Head of caudate nucleus (tissue), 42 donors: ENCODE data around the gene SCAMP2.

Source experiments
- DNase-seq, 42 donors: peaks; one replicate each; pipeline versions ENCODE4 v3.0.0 to v3.0.0-alpha.2; 2020 to 2021; ENCODE audit warnings: mixed read lengths in 7 of 42
- intact Hi-C: fragments of 100-400 bp; cut with DNase I; formaldehyde crosslinking; loops from one replicate; pipeline ENCODE4 v1.15.0; 2022

Gene SCAMP2

GRCh38 chr15:74867466-74868038 is 5.6 kb downstream of the SCAMP2 start:
- intact Hi-C loops: no loop called here

GRCh38 chr15:74866090-74866489 is 7.1 kb downstream of the SCAMP2 start:
- DNase-seq: no peak
- intact Hi-C loops: no loop called here

More at GRCh38 chr15:74867466-74868038, 5.6 kb downstream of the SCAMP2 start:
- no peak for DNase-seq

- intact Hi-C loops: no loop called here
- no peak for DNase-seq
Measured at GRCh38 chr15:74865316-74865715, 7.8 kb downstream of the SCAMP2 start.

- intact Hi-C loops: no loop called here
- DNase-seq: no peak
Measured at GRCh38 chr15:74864296-74864695, 8.9 kb downstream of the SCAMP2 start.

DNA sequence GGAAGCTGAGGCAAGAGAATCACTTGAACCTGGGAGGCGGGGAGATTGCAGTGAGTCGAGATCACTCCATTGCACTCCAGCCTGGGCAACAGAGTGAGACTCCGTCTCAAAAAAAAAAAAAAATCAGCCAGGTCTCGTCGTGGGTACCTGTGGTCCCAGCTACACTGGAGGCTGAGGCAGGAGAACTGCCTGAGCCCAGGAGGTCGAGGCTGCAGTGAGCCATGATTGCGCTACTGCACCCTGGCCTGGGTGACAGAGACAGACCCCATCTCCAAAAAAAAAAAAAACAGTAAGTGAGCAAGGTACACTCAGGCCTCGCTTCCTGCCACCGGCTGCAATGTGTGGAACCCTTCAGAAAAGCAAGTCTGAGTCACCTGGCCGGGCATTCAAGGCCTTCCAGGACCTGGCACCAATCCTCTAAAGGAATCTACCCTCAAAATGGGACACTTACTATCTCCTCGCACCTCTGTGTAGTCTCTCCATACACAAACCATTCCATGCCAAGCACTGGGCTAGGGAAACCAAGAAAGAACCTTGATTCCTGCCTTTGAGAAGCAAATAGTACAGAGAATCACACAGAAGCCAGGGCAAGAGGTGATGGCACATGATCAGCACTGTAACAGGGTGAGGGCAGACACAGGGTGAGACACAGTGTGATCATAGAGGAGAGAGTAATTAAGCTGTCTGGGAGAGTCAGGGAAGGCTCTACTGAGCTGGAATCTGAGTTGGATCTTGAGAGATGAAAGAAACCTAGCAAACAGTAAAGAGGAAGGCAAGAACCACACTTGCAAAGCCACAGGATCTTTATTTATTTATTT is 9.7 kb downstream of the SCAMP2 start:
- intact Hi-C loops: no loop called here
- DNase-seq: no peak

DNA sequence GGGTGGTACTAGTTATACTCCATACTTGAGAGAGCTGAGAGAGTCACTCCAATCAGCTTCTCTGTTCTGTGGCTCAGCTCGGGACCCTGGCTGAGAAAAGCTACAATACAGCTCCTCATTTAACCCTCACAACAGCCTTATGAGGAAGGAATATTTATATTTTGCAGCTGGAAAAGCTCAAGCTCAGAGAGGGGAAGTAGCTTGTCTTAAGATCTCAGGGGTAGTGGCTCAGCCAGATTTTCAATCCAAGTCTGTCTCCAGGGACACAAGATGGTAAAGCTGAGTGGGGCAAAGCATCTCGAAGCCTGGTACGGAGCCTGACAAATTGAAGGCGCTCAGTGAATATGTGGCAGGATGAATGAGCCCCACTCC is 14.8 kb downstream of the SCAMP2 start:
- no peak for DNase-seq
- intact Hi-C loops: no loop called here

DNA sequence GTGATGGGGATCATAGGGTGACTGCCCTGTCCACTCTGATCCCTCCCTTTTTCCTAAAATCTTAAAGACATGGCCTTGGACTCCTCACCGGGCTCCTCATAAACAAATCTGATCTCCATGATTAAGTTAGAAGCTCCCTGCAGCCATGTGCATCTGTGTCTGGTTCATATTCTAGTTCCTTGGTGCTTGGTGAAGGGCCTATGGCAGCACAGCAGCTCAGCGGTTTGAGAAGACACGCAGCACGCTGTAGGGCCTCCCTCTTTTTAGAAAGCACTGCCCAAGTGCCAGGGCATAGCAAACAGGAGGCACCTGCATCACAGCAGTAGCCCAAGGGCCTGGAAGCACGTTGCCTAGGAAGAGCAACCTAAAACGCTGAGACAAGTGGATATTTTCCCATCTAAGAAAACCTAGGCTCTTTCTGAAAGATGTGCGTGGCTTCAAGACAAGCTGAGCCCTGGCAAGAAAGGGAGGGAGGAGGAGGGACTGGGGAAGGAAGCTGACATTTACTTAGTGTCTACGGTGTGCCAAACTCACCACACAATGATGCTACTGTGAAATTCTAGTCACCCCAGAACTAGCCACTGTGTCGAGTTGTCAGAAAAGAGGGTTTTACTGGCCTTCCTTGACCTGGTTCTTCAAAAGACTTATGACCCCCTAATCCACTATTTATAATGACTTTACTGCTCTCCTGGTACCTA is 15.3 kb downstream of the SCAMP2 start:
- intact Hi-C loops: no loop called here
- no peak for DNase-seq

- no peak for DNase-seq
- intact Hi-C loops: no loop called here
Measured at GRCh38 chr15:74857082-74857655, 16.0 kb downstream of the SCAMP2 start.

- intact Hi-C loops: no loop called here
- no peak for DNase-seq
Measured at GRCh38 chr15:74856537-74856936, 16.6 kb downstream of the SCAMP2 start.

GRCh38 chr15:74855857-74856256 is 17.3 kb downstream of the SCAMP2 start:
- DNase-seq: no peak
- intact Hi-C loops: no loop called here

GRCh38 chr15:74854453-74855022 is 18.6 kb downstream of the SCAMP2 start:
- intact Hi-C loops: no loop called here
- no peak for DNase-seq

DNA sequence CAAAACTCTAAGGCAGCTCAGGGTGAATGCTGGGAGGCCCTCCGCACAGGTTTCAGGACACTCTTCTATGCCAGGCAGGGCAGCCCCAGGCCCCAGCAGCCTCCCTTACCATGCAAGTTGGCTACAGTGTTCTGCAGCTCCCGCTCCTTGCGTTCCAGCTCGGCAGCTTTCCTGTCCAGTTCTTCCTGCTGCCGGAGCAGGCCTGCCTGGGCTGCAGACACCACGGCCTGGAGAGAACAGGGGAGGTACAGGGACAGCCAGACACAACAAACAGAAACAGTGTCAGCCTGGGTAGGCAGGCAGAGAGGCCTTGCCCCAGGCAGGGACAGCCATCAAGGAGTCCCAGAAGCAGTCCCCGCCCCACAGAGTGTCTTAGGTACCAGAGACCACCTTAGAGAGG is 21.2 kb downstream of the SCAMP2 start:
- intact Hi-C loops: no loop called here
- no peak for DNase-seq

GRCh38 chr15:74850393-74850792 is 22.8 kb downstream of the SCAMP2 start:
- DNase-seq: no peak
- intact Hi-C loops: no loop called here

GRCh38 chr15:74847432-74847831 is 25.7 kb downstream of the SCAMP2 start:
- intact Hi-C loops: no loop called here
- peak in 6 of 42 donors; percentile 39 to 55 (median 46) for DNase-seq

GRCh38 chr15:74845581-74845980 is 27.6 kb downstream of the SCAMP2 start:
- intact Hi-C loops: no loop called here
- DNase-seq: no peak

- peak in 6 of 42 donors; percentile 25 to 68 (median 52) for DNase-seq
Measured at GRCh38 chr15:74845208-74845568, 28.0 kb downstream of the SCAMP2 start.

GRCh38 chr15:74844319-74845207 is 28.6 kb downstream of the SCAMP2 start:
- peak in 1 of 42 donors; percentile 53 for DNase-seq

More at GRCh38 chr15:74845208-74845568, 28.0 kb downstream of the SCAMP2 start:
- intact Hi-C loops: no loop called here

DNA sequence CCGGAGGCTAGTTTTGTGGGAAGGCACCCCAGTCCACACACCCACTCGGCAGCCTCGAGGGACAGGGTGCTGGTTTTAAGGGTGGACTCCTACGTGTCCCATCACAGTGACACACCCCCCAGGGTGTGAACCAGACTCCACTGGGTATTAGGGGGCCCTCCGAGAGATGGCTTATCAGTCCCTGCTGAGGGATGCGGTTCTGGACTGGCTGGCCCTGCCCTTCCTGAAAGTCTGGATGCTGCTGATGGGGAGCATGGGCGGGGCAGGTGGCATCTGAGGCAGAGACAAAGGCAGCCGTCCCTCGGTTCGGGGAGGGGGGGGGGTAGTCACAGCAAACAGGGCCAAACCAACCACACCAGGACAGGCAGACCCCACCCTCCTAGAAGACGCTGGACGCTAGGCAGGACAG is 29.3 kb downstream of the SCAMP2 start:
- intact Hi-C loops: no loop called here
- DNase-seq: no peak

More at GRCh38 chr15:74844319-74845207, 28.6 kb downstream of the SCAMP2 start:
- intact Hi-C loops: no loop called here

- intact Hi-C loops: no loop called here
- peak in 1 of 42 donors; percentile 22 for DNase-seq
Measured at GRCh38 chr15:74843445-74843828, 29.7 kb downstream of the SCAMP2 start.
